ENCODE results near the gene ARHGAP22. TPM values are rescaled to one million over a fixed set of nuclear protein-coding genes. Genes with fewer than 3 reads are reported as not detected.

Gene ARHGAP22
- total RNA-seq, 2 donors from 2014 or later: 1.8 to 5.7 TPM

GRCh38 chr10:48627984-48628609 lies 23.2 kb upstream of the ARHGAP22 start:
- no peaks in the 10 kb centered on the region for H3K4me1 ChIP-seq
- no peaks in the 10 kb centered on the region for H3K9me3 ChIP-seq
- H3K27me3 ChIP-seq: no peaks in the 10 kb centered on the region
- no peak overlapping the region for H3K4me3 ChIP-seq
- no peak overlapping the region for H3K27ac ChIP-seq
- TF ChIP-seq CTCF (IDR thresholded peaks at IDR 0.05): no peak
- H3K36me3 ChIP-seq: no peaks in the 10 kb centered on the region
- DNase-seq (ENCODE audit: low spot score): no peak

DNA sequence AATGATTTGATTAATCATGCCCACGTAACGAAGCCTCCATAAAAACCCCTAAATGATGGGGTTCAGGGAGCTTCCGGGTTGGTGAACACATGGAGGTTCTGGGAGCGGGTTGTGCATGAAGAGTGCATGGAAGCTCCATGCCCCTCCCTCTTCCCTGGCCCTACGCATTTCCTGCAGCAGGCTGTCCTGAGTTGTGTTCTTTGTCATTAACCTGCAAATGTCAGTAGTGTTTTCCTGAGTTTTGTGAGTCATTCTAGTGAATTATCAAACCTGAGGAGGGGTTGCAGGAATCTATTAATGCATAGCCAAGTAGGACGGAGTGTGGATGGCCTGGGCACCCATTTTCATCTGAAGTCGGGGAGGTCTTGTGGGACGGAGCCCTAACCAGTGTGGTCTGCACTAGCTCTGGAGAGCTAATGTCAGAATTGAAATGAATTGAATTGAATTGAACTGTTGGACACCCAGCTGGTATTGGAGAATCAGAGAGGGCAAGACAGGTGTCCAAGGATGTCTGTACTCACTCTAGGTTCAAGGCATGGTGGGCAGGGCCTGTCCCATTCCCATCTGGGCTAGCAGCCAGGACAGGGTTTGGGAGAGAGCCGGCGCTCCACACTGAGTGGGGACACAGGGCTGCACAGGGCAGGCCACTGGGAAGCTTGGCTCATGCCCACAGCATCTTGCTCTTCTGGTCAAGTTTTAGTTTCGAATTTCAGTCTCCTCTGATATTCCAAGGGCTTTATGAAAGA lies 22.3 kb upstream of the ARHGAP22 start:
- Histone ChIP-seq H3K4me1 (no peaks in the 10 kb centered on the region), H3K9me3 (no peaks in the 10 kb centered on the region), H3K36me3 (no peaks in the 10 kb centered on the region), H3K27ac (no peak overlapping the region), H3K27me3 (no peaks in the 10 kb centered on the region), H3K4me3 (no peak overlapping the region)
- DNase-seq (ENCODE audit: low spot score): no peak
- no peak for TF ChIP-seq CTCF (IDR thresholded peaks at IDR 0.05)

GRCh38 chr10:48626447-48626846 lies 21.6 kb upstream of the ARHGAP22 start:
- H3K4me1 ChIP-seq: no peaks in the 10 kb centered on the region
- no peak for TF ChIP-seq CTCF (IDR thresholded peaks at IDR 0.05)
- no peaks in the 10 kb centered on the region for H3K27me3 ChIP-seq

DNA sequence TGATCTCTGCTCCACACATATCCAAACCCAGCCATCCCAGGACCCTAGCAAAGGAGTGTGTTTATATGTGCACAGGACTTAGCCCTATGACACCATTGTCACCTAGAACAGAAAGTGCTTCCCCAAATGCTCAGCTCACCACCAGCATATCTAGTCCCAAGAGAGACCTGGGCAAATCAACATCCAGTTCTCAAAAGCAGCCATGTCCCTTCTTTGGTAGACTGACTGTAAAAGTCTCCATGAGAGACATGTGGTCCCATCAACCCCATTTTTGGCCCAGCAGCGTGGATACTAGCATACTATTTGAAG lies 20.9 kb upstream of the ARHGAP22 start:
- Histone ChIP-seq H3K4me1 (no peaks in the 10 kb centered on the region), H3K36me3 (no peaks in the 10 kb centered on the region)

More at GRCh38 chr10:48626447-48626846, 21.6 kb upstream of the ARHGAP22 start:
- Histone ChIP-seq H3K4me3 (no peak overlapping the region), H3K9me3 (no peaks in the 10 kb centered on the region), H3K27ac (no peak overlapping the region), H3K36me3 (no peaks in the 10 kb centered on the region)
- DNase-seq (ENCODE audit: low spot score): no peak

GRCh38 chr10:48623607-48624132 lies 18.8 kb upstream of the ARHGAP22 start:
- H3K36me3 ChIP-seq: no peaks in the 10 kb centered on the region
- TF ChIP-seq CTCF (IDR thresholded peaks at IDR 0.05): no peak
- no peaks in the 10 kb centered on the region for H3K4me1 ChIP-seq
- H3K27ac ChIP-seq: no peak overlapping the region
- no peaks in the 10 kb centered on the region for H3K27me3 ChIP-seq
- H3K4me3 ChIP-seq: no peak overlapping the region
- no peak for DNase-seq (ENCODE audit: low spot score)
- H3K9me3 ChIP-seq: no peaks in the 10 kb centered on the region

More for the DNA sequence above, 20.9 kb upstream of the ARHGAP22 start:
- Histone ChIP-seq H3K27me3 (no peaks in the 10 kb centered on the region), H3K9me3 (no peaks in the 10 kb centered on the region), H3K4me3 (no peak overlapping the region), H3K27ac (no peak overlapping the region)
- no peak for DNase-seq (ENCODE audit: low spot score)
- TF ChIP-seq CTCF (IDR thresholded peaks at IDR 0.05): no peak

Data from right atrium auricular region (tissue), 2 donors.